ENCODE data around the gene KLHL42. TPM values are rescaled to one million over a fixed set of nuclear protein-coding genes. Genes with fewer than 3 reads are reported as not detected.

Gene KLHL42
- total RNA-seq, 1 donor from 2014 or later, result 5.5 TPM

GRCh38 chr12:27802936-27803335, 22.9 kb downstream of the KLHL42 start:
- TF ChIP-seq CTCF (IDR thresholded peaks at IDR 0.05; ENCODE audit: borderline replicate concordance), result no peak
- Histone ChIP-seq H3K27me3 (ENCODE audit: low read depth) (no peaks in the 10 kb centered on the region), H3K4me1 (no peaks in the 10 kb centered on the region), H3K9me3 (replicated peaks) (no peaks in the 10 kb centered on the region), H3K4me3 (no peak overlapping the region), H3K27ac (replicated peaks) (no peak overlapping the region), H3K36me3 (peaks cover 17% of the 10 kb centered on the region)
- intact Hi-C loops (cut with micrococcal nuclease), result no loop called here
- DNase-seq, result no peak

- H3K36me3 ChIP-seq, result no peaks in the 10 kb centered on the region
- intact Hi-C loops (cut with micrococcal nuclease), result no loop called here
- peaks cover 8% of the 10 kb centered on the region for H3K27me3 ChIP-seq (ENCODE audit: low read depth)
- no peak overlapping the region for H3K4me3 ChIP-seq
- no peak for TF ChIP-seq CTCF (IDR thresholded peaks at IDR 0.05; ENCODE audit: borderline replicate concordance)
- H3K27ac ChIP-seq (replicated peaks), result no peak overlapping the region
- no peaks in the 10 kb centered on the region for H3K4me1 ChIP-seq
- DNase-seq, result no peak
- H3K9me3 ChIP-seq (replicated peaks), result no peaks in the 10 kb centered on the region
Observed at GRCh38 chr12:27805238-27805637, 25.2 kb downstream of the KLHL42 start.

GRCh38 chr12:27806259-27806658, 26.2 kb downstream of the KLHL42 start:
- Histone ChIP-seq H3K27ac (replicated peaks) (no peak overlapping the region), H3K4me3 (no peak overlapping the region), H3K27me3 (ENCODE audit: low read depth) (peaks cover 14% of the 10 kb centered on the region), H3K9me3 (replicated peaks) (no peaks in the 10 kb centered on the region), H3K36me3 (no peaks in the 10 kb centered on the region), H3K4me1 (no peaks in the 10 kb centered on the region)
- intact Hi-C loops (cut with micrococcal nuclease), result no loop called here
- no peak for TF ChIP-seq CTCF (IDR thresholded peaks at IDR 0.05; ENCODE audit: borderline replicate concordance)
- no peak for DNase-seq

GRCh38 chr12:27807063-27807703, 27.1 kb downstream of the KLHL42 start:
- H3K27me3 ChIP-seq (ENCODE audit: low read depth), result peaks cover 16% of the 10 kb centered on the region
- no peak overlapping the region for H3K4me3 ChIP-seq
- TF ChIP-seq CTCF (IDR thresholded peaks at IDR 0.05; ENCODE audit: borderline replicate concordance), result no peak
- intact Hi-C loops (cut with micrococcal nuclease), result no loop called here
- no peaks in the 10 kb centered on the region for H3K4me1 ChIP-seq
- no peak overlapping the region for H3K27ac ChIP-seq (replicated peaks)
- no peak for DNase-seq
- H3K9me3 ChIP-seq (replicated peaks), result no peaks in the 10 kb centered on the region
- no peaks in the 10 kb centered on the region for H3K36me3 ChIP-seq

- TF ChIP-seq CTCF (IDR thresholded peaks at IDR 0.05; ENCODE audit: borderline replicate concordance), result no peak
- DNase-seq, result no peak
- Histone ChIP-seq H3K9me3 (replicated peaks) (no peaks in the 10 kb centered on the region), H3K36me3 (no peaks in the 10 kb centered on the region), H3K27ac (replicated peaks) (no peak overlapping the region), H3K4me1 (no peaks in the 10 kb centered on the region), H3K4me3 (no peak overlapping the region), H3K27me3 (ENCODE audit: low read depth) (peaks cover 22% of the 10 kb centered on the region)
- intact Hi-C loops (cut with micrococcal nuclease), result no loop called here
Observed at GRCh38 chr12:27808841-27809240, 28.8 kb downstream of the KLHL42 start.
